GM18499 (cell line): ENCODE measurements around the gene KCTD14.
"Not testable (repeated sequence)": the region's sequence is repeated elsewhere in the genome, so short reads cannot be mapped to it uniquely, and the experiment has no call there.

Experiments used
- ATAC-seq: cut with Tn5 transposase; IDR thresholded peaks from one replicate; pipeline ENCODE4 v1.9.1; 2021; ENCODE audit warnings: moderate number of reproducible peaks; ENCODE audit not compliant: insufficient read depth, unreplicated experiment

KCTD14 gene

DNA sequence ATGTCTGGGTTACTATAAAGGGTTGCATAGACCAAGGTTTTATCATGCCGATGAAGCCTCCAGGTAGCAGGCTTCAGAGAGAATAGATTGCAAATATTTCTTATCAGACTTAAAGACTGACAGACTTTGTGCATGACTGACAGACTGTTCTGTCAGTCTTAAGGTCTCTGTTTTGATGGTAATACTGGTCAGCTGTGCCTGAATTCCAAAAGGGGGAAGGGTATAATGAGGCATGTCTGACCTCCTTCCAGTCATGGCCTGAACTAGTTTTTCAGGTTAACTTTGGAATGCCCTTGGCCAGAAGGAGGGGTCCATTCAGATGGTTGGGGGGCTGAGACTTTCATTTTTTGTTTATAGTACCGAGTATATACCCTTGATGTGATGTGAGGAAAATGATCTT, 4.7 kb upstream of the KCTD14 start:
- ATAC-seq: no peak

DNA sequence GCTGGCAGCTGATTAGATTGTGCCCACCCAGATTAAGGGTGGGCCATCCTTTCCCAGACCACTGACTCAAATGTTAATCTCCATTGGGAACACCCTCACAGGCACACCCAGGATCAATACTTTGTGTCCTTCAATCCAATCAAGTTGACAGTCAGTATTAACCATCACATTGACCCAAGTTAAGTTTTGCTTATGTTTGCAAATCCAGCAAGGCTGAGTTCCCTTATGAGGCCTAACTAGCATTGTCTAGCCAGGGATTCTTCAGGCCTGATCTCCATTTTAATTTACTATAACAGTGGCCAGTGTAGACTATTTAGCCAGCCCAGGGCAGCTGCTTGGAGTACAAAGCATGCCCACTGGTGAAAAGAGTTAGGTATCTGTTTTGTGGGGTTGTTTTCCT, 2.3 kb upstream of the KCTD14 start:
- no peak for ATAC-seq

DNA sequence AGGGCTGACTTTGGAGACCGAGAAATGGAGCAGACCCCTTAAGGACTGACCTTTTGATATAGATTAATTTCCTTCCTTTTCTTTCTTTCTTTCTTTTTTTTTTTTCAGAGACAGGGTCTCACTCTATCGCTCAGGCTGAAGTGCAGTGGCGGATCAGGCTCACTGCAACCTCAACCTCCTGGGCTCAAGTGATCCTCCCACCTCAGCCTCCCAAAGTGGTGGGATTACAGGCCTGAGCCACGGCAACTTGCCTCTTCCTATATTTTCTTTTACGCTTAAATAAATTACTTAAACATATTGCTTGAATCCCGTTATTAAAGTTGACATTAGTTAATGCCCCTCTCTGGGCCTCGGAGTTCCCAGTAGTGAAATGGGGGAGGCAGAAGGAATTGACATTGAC, 350 bp upstream of the KCTD14 start:
- ATAC-seq: no peak

DNA sequence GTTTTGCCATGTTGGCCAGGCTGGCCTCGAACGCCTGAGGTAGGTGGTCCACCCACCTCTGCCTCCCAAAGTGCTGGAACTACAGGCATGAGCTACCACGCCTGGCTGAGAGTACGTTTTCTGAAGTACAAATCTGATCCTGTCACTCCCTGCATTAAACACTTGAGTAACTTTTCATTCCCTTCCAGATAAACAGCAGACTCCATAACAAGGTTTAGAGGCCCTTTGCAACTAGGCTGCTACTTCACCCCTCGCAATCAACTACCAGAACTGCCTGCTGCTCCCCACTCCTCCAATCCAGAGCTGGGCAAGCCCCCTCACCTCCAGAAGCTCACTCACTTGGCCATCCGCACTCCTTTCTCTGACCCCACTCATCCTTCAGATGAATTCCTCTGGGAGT, 1.5 kb downstream of the KCTD14 start:
- no peak for ATAC-seq

DNA sequence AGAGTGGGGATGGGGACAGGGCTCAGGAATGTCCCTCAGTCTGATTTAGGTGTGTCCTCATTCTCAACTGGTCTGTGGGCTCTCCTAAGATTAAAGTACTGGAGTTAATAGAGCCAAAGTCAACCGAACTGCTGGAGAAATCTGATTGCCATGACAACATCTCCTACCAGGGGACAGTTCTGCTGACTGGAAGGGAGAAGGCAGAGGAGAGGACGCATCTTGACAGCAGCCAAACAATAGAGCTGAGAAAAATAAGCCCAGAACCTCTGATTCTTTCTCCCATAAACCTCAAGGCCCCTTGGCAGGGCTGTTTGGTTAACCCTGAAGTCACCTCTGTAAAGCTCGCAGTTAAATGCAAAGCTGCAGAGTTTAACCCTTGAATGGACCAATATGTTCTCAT, 2.8 kb downstream of the KCTD14 start:
- ATAC-seq: no peak

DNA sequence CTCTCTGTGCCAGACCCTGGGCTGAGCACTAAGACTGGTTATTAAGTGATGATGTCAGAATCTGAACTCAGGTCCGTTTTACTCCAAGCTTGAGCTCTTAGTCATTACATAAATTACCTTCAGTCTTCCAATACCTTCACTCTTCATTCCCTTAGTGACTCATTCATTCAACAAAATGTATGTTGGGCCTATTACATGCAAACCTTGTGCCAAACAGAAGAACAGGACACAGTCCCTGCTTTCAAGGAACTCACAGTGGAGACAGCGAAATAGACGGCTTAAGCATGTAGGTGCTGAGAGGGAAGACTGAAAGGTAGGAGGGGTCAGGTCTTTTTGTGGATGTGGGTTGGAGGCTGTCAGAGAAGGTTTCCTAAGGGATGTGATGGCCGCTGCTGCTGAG, 3.3 kb downstream of the KCTD14 start:
- no peak for ATAC-seq

DNA sequence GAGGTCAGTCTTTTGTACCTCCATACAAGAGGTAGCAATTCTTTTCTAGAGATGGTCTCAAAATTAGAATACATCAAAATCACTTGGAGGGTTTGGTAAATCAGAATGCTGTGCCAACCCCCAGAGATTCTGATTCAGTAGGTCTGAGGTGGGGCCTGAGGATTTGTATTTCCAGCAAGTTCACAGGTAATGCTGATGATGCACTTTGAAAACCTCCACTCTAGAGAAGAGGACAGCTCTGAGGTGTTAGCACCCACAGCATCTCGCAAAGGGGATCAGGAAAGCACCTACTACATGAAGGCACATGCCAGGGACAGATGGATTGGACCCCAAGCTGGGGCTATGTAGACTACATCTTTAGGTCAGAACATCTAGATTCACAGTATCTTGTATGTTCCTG, 7.2 kb downstream of the KCTD14 start:
- no peak for ATAC-seq

DNA sequence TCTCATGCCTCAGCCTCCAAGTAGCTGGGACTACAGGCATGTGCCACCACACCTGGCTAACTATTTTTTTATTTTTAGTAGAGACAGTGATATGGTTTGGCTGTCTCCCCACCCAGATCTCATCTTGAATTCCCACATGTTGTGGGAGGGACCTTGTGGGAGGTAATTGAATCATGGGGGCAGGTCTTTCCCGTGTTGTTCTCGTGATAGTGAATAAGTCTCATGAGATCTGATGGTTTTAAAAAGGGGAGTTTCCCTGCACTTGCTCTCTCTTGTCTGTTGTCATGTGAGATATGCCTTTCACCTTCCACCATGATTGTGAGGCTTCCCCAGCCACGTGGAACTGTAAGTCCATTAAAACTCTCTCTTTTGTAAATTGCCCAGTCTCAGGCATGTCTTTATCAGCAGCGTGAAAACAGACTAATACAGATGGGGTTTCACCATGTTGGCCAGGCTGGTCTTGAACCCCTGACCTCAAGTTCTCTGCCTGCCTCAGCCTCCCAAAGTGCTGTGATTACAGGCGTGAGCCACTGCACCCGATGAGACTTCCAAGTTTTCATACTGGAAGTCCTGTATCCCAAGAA, 8.0 kb downstream of the KCTD14 start:
- not testable (repeated sequence) for ATAC-seq

DNA sequence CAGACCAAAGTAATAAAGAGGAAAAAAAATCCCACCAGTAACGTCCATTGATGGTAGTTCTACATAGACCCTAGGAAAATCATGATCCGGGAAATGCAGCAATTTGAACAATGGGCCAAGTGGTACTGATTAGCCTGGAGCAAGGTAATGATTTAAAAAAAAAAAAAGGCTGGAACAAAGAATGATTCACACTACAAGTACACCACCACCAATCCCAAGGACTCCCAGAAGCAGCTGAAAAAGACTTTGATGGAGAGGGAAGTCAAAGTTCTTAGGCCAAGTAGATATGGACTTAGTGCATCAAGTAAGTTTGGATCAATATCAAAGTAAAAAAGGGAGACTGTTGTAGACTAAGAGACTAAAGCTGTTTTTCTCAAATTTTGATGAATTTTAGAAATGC, 11.8 kb downstream of the KCTD14 start:
- no peak for ATAC-seq

DNA sequence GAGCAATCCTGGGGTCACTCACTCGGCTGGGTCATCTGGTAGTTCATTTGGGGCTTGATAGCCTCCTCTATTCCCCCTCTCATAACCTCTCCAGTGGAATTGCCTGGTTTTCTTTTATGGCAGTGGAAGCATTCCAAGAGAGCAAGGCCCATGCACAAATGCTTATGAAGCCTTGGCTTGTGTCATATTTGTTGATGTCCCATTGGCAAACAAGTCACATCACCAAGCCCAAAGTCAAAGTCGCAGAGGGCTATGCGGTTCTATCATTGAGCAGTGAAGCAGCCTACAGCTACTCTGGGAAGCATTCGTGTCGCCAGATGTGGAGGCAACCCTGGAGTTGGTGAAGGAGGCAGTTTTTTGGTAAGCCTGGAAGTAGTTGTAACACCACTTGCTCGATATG, 12.3 kb downstream of the KCTD14 start:
- no peak for ATAC-seq

DNA sequence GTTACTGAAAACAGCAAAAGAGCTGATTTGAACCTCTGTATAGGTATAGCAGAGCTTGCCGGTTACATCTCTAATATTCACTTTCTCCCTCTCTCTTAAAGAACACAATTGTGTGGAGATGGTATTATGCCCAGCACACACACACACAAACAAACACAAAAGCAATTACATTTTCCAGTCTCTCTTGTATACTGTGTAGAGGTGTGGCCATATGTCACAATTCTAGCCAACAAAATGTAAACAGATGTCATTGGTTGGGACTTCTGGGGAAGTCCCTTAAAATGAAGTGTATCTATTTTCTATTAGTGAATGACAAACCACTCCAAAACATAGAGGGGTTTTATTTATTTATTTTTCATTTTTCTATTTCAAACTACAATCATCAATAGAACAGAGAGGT, 12.8 kb downstream of the KCTD14 start:
- ATAC-seq: no peak

DNA sequence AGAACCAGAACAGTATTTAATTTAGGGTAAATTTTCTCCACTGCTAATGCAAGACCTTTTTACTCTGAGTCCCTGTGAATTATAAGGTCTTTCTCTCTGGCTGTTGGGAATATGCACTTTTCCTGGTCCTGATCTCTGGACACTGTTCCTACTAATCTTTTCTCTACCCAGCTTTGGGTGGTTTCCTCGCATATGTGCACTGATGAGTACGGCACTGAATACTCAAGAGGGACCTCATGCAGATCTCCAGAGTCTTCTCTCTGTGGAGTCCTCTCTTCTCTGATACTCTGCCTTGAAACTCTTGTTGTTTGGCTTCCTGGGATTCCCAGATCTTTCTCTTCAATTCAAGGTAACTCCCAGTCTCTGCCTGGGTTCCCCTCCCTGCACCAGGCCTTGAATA, 14.0 kb downstream of the KCTD14 start:
- no peak for ATAC-seq

DNA sequence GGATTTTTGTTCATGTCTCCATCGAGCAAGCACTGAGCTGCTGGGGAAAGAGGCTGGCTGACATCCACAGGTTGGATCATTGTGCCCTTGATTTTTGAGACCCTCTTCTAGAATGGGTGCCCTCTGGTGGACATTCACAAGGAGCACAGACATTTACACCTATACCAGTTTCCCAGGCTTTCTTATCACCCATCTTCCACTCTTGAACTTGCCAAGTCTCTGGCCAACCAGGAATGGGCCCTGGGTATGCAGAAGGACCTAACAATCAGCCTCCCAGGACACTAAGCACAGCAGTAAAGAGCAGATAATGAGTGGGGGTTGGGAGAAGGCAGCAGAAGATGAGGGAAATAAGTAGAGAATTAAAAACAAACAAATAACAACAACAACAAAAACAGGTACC, 22.9 kb downstream of the KCTD14 start:
- no peak for ATAC-seq

DNA sequence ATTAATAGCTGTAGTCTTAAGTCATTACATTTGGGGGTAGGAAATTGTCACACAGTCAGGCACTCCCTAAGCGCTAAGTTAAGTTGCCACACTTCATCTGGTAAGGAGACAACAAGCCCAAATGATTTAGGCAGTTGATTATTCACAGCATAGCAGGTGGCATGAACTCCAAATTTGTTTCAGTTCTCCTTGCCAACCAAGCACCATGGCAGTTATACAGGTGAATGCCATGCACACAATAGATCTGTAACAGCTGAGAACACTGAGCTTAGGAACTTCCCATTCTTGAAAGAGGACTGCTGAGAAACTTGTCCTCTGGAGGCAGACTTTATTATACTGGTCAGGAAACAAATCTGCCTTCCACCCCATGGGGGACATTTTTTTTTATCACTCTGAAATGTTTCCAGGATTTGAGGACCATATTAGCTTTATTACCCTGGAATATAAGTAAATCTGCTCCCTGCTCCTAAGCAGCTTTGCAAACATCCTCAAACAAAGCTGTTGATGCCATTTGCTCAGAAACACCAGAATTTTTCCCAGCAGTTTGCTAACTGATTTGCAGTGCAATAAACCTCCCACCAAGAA, 23.5 kb downstream of the KCTD14 start:
- ATAC-seq: no peak

DNA sequence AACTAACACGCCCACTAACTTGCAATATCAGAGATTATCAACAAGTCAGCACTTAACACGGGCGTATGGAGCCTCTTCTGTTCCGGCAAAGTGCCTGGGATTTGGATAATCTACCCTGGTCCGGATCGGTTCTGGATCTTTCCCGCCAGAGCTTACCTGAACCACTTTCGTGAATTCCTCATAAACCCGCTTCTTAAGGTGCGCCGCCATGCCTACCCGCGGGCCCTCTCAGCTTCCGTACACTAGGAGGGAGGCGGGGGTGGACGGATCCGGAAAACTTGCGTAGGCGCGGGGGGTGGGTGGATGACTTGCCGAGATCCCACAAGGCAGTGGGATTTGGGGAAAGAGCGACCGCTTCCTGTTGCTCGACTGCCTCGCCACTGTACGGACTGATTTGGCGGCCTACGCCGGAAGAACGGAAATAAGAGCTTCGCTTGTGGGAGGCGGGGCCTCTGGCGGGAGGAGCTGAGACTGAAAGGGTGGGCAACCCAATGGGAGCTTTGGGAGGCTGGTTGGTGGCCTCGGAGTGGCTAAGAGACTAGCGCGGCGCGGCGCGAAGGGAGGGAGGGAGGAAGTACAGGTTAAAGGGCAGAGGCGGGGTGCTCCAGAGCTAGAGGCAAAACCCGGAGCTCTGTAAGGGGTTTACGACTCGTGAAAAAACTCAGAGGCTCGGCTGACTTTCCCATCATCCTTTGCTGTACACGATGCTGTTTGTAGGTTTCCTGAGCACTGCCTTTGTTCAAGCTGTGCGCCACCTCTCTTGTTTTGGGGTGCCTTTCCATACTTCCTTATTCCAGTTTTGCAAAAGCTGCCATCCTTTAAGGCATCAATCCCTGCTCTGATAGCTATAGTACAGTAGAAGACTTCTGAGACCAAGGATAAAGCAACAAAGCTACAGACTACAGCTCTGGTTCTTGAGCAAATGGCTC, 28.4 kb downstream of the KCTD14 start, which contains the start of gene INTS4:
Gene INTS4 (minus strand): TSS at position 235 of the 929 bp plus-strand sequence. CDS start 25 bp downstream, at position 210.
- ATAC-seq: peak; percentile 98

DNA sequence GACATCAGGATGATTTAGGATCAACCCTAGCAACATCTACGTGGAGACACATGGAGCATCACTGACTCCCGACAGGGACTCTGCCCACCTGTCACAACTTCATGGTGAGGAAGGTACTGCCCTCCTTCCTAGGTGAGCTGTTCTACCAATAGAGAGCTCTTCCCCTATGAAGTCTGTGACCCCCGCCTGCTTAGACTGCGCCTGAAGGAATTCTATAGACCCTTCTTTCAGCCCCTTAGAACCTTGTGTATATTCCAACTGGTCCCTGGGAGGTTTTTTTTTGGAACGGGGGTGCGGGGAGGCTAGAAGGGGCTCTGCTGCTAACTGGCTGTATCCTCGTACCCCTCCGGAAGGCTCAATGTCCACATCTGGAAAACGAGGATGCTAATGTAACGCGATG, 29.2 kb downstream of the KCTD14 start:
- no peak for ATAC-seq

DNA sequence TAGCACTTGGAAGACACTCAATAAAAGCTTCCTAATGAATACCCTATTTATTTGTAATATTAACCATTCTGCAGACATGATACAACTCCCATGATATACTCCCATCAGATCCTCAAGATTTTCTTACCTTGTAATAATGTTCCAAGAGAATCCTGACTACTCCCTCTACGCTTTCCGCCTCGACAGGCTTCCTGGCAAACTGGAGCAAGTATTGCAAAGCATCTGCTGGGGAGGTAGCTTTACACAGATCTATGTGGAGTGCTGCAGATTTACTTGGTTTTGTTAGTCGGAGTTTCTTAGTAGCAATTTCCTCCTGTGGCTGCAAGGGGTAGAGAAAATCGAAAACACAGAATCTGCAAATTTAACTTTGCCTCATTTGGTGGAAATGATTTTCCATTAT, 32.1 kb downstream of the KCTD14 start:
- no peak for ATAC-seq

DNA sequence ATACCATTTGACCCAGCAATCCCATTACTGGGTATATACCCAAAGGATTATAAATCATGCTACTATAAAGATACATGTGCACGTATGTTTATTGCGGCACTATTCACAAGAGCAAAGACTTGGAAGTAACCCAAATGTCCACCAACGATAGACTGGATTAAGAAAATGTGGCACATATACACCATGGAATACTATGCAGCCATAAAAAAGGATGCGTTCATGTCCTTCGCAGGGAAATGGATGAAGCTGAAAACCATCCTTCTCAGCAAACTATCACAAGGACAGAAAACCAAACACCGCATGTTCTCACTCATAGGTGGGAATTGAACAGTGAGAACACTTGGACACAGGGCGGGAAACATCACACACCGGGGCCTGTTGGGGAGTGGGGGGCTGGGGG, 36.6 kb downstream of the KCTD14 start:
- not testable (repeated sequence) for ATAC-seq

DNA sequence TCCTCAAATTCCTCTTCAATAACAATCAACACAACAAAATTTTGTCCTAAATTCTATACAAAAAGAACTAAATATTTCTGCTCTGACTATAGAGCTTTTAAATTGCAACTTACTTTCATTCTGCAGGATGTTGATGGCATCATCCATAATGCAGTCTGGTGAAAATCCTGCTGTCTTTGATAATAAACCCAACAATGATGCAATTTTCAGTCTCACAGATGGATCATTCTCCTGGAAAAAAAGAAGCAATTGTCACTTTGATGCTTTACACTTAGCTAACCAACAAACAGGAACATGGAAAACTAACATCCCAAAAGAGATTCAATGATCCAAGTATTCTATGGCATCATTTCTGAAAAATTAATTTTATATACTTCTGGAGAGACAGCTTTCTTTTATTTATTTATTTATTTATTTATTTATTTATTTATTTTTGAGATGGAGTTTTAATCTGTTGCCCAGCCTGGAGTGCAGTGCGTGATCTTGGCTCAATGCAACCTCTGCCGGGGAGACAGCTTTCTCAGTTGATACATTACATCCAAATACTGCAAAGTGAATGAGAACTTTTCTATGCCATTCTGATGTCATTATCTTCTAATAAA, 41.6 kb downstream of the KCTD14 start:
- no peak for ATAC-seq

DNA sequence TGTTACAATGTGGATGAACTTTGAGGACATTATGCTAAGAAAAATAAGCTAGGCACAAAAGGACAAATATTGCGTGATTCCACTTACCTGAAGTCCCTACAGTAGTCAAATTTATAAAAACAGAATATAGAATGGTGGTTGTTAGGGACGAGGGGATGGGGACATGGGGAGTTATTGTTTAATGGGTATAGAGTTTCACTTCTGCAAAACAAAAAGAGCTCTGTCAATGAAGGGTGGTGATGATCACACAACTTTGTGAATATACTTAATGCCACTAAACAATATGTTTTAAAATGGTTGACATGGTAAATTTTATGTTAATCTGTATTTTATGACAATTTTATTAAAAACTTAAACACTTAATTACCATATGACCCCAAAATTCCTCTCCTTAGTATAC, 54.7 kb downstream of the KCTD14 start:
- no peak for ATAC-seq

DNA sequence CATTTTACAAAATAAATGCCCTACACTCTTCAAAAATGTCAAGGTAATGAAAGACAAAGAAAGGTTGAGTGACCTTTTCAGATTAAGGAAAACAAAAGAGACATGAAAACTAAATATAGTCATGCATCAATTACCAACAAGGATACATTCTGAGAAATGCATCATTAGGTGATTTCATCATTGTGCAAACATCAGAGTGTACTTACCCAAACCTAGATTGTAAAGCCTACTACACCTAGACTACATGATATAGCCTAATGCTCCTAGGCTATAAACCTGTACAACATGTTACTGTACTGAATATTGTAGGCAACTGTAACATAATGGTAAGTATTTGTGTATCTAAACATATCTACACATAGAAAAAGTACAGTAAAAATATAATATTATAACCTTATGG, 55.3 kb downstream of the KCTD14 start:
- no peak for ATAC-seq
